Activated CD4-positive, CD25-positive, alpha-beta regulatory T cell (primary cell): Measurements from ENCODE around the gene UPF2.
"Not testable (repeated sequence)": the region's sequence is repeated elsewhere in the genome, so short reads cannot be mapped to it uniquely, and the experiment has no call there.

ENCODE experiments used
- DNase-seq, 4 experiments: peaks; one replicate each; lab custom pipeline; 2025; lab: John Stamatoyannopoulos, UW

The UPF2 gene

GRCh38 chr10:12042797-12043651 is at the start of gene UPF2:
Gene UPF2 (minus strand): TSS chr10:12042809. CDS start chr10:12035423, 7,386 bp downstream.
- peak; percentile 88 to 95 (median 94) for DNase-seq

- DNase-seq: no peak
Measured at GRCh38 chr10:12091421-12091820, 48.8 kb upstream of the UPF2 start.

GRCh38 chr10:12088919-12089318 is 46.3 kb upstream of the UPF2 start:
- DNase-seq: no peak

GRCh38 chr10:12081879-12082557 is 39.4 kb upstream of the UPF2 start:
- DNase-seq: no peak

GRCh38 chr10:12081470-12081869 is 38.9 kb upstream of the UPF2 start:
- no peak for DNase-seq

GRCh38 chr10:12077580-12078180 is 35.1 kb upstream of the UPF2 start:
- DNase-seq: no peak

- no peak for DNase-seq
Measured at GRCh38 chr10:12073526-12073925, 30.9 kb upstream of the UPF2 start.

- not testable (repeated sequence) for DNase-seq
Measured at GRCh38 chr10:12071441-12071840, 28.8 kb upstream of the UPF2 start.

GRCh38 chr10:12068449-12069269 is 26.1 kb upstream of the UPF2 start, which contains the start of gene DHTKD1:
Gene DHTKD1 (plus strand): TSS chr10:12068954. CDS start chr10:12069034, 80 bp downstream.
- DNase-seq: peak; percentile 94 to 98 (median 97)

- DNase-seq: no peak
Measured at GRCh38 chr10:12067336-12067735, 24.7 kb upstream of the UPF2 start.

GRCh38 chr10:12063483-12063818 is 20.8 kb upstream of the UPF2 start:
- no peak for DNase-seq

GRCh38 chr10:12062754-12063482 is 20.3 kb upstream of the UPF2 start:
- DNase-seq: no peak

- DNase-seq: no peak
Measured at GRCh38 chr10:12061124-12061523, 18.5 kb upstream of the UPF2 start.

- DNase-seq: no peak
Measured at GRCh38 chr10:12056748-12057147, 14.1 kb upstream of the UPF2 start.

GRCh38 chr10:12055732-12056131 is 13.1 kb upstream of the UPF2 start:
- no peak for DNase-seq

GRCh38 chr10:12051241-12051640 is 8.6 kb upstream of the UPF2 start:
- no peak for DNase-seq

- DNase-seq: no peak
Measured at GRCh38 chr10:12050528-12050927, 7.9 kb upstream of the UPF2 start.

GRCh38 chr10:12048547-12048946 is 5.9 kb upstream of the UPF2 start:
- DNase-seq: no peak

GRCh38 chr10:12045596-12045995 is 3.0 kb upstream of the UPF2 start:
- DNase-seq: no peak

GRCh38 chr10:12042409-12042796 is 206 bp downstream of the UPF2 start:
- peak in 3 of 4 experiments; percentile 18 to 40 (median 33) for DNase-seq

- DNase-seq: no peak
Measured at GRCh38 chr10:12041766-12042408, 722 bp downstream of the UPF2 start.
